ENCODE results near the gene DISC1.

DISC1 gene

DNA sequence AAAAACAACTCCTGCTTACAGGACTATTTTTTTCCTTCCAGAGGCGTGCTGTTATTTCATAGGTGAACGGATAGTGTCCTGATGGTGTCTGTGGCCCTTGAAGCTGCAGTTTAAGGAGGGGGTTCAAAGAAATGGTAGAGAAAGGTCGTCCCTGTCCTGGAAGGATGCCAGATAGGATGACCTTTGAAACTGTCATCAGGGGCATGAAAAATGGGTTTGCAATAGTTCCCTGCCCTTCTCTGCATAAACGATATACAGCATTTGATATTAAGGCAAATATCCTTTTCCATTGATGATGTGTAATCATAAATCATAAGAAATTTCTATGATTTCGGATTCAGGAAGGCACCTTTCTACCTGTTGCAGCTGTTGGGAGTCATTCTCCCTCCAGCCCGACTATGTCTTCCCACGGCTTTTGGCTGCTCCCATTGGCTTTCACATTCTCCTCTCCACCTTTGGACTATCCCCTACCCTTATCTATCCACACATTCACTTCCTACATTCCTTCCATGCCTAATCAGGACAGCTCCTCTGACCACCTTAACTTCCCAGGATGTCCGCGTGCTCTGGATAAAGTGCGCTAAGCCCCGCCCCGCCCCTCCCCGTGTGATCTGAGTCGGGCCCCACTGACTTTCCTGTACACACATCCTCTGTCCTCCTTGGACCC, 209.8 kb downstream of the DISC1 start:
- no peak for TF ChIP-seq POLR2A (IDR thresholded peaks at IDR 0.05; ENCODE audit: extremely low read depth, insufficient read length)
- TF ChIP-seq, protein P1, sequence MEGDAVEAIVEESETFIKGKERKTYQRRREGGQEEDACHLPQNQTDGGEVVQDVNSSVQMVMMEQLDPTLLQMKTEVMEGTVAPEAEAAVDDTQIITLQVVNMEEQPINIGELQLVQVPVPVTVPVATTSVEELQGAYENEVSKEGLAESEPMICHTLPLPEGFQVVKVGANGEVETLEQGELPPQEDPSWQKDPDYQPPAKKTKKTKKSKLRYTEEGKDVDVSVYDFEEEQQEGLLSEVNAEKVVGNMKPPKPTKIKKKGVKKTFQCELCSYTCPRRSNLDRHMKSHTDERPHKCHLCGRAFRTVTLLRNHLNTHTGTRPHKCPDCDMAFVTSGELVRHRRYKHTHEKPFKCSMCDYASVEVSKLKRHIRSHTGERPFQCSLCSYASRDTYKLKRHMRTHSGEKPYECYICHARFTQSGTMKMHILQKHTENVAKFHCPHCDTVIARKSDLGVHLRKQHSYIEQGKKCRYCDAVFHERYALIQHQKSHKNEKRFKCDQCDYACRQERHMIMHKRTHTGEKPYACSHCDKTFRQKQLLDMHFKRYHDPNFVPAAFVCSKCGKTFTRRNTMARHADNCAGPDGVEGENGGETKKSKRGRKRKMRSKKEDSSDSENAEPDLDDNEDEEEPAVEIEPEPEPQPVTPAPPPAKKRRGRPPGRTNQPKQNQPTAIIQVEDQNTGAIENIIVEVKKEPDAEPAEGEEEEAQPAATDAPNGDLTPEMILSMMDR (IDR thresholded peaks at IDR 0.05; ENCODE audit: low read depth, low read length) = no peak
- TF ChIP-seq MAX (IDR thresholded peaks at IDR 0.05; ENCODE audit: low read depth, low read length) = no peak
- no peak for TF ChIP-seq MYC (IDR thresholded peaks at IDR 0.05; ENCODE audit: low read depth, low read length)
- no peak for DNase-seq (ENCODE audit: low read depth)
- no peak overlapping the region for H3K4me3 ChIP-seq (ENCODE audit: low read depth, low read length)

- H3K4me3 ChIP-seq (ENCODE audit: low read depth, low read length) = no peak overlapping the region
- no peak for DNase-seq (ENCODE audit: low read depth)
- TF ChIP-seq MAX (IDR thresholded peaks at IDR 0.05; ENCODE audit: low read depth, low read length) (no peak), MYC (IDR thresholded peaks at IDR 0.05; ENCODE audit: low read depth, low read length) (no peak), POLR2A (IDR thresholded peaks at IDR 0.05; ENCODE audit: extremely low read depth, insufficient read length) (no peak)
- TF ChIP-seq, protein P1 (IDR thresholded peaks at IDR 0.05; ENCODE audit: low read depth, low read length) = no peak
Measured at GRCh38 chr1:231838521-231838920, 211.9 kb downstream of the DISC1 start.

DNA sequence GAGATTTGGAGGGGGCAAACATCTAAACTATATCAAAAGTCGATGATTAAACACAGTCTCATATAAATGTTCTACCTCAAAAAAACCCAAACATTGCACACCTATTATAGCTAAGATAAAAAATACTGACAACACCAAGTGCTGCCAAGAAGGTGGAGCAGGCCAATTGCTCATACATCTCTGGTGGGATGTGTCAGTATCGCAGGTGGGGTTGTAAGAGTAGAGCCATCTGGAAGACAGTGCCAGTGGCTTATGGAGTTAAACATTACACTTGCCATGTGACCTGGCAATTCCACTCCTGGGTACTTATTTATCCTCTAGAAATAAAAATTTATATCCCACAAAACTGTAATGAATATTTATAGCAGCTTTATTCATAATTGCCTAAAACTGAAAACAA, 213.4 kb downstream of the DISC1 start:
- no peak for DNase-seq (ENCODE audit: low read depth)
- H3K4me3 ChIP-seq (ENCODE audit: low read depth, low read length) = no peak overlapping the region
- TF ChIP-seq, protein P1 (IDR thresholded peaks at IDR 0.05; ENCODE audit: low read depth, low read length) = no peak
- TF ChIP-seq MYC (IDR thresholded peaks at IDR 0.05; ENCODE audit: low read depth, low read length) (no peak), POLR2A (IDR thresholded peaks at IDR 0.05; ENCODE audit: extremely low read depth, insufficient read length) (no peak), MAX (IDR thresholded peaks at IDR 0.05; ENCODE audit: low read depth, low read length) (no peak)

DNA sequence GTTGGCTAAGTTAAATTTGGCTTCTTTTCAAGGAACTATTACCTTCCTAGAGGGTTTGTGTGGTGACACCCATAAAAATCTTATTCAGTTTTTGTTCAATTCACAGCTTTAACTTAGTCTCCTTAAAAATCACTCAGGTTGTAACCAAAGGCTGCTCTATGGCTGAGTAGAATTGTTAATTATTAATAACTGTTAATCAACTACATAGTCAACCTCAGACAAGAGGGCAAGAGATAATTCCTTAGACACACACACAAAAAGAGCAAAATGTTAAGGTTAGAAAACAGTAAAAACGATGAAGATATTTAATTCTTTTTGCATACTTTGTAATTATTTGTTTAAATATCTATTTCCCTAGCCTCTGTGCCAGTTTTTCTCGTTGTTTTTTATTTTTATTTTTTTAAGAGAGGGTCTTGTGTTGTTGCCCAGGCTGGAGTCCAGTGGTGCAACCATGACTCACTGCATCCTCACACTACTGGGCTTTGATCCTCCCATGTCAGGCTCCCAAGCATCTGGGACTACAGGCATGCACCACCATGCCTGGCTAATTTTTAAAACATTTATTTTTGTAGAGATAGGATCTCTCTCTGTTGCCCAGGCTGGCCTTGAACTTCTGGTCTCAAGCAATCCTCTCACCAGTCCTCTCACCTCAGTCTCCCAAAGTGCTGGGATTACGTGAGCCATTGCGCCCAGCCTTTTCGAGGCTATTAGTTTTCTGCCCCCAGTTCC, 215.2 kb downstream of the DISC1 start:
- no peak for DNase-seq (ENCODE audit: low read depth)
- TF ChIP-seq MAX (IDR thresholded peaks at IDR 0.05; ENCODE audit: low read depth, low read length) (no peak), MYC (IDR thresholded peaks at IDR 0.05; ENCODE audit: low read depth, low read length) (no peak), POLR2A (IDR thresholded peaks at IDR 0.05; ENCODE audit: extremely low read depth, insufficient read length) (no peak)
- TF ChIP-seq, protein P1 (IDR thresholded peaks at IDR 0.05; ENCODE audit: low read depth, low read length) = no peak
- no peak overlapping the region for H3K4me3 ChIP-seq (ENCODE audit: low read depth, low read length)

DNA sequence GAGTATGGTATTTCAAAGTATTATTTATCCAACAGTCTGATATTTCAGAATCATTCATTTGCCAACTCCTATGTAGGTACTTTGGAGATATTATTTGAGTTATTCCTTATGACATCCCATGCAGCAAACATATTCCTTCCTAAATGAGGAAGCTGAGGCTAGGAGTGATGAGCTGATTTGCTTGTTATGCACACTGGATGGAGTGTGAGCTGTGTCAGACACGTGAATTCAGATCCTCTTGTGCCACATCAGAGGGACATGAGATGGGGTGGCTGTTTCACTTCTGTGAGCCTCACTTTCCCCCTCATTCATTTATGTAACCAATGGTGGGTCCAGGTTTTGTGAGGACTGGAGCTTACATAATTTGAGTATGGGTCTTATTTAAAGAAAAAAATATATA, 215.9 kb downstream of the DISC1 start:
- DNase-seq (ENCODE audit: low read depth) = no peak
- no peak overlapping the region for H3K4me3 ChIP-seq (ENCODE audit: low read depth, low read length)
- TF ChIP-seq MYC (IDR thresholded peaks at IDR 0.05; ENCODE audit: low read depth, low read length) (no peak), POLR2A (IDR thresholded peaks at IDR 0.05; ENCODE audit: extremely low read depth, insufficient read length) (no peak)
- TF ChIP-seq, protein P1 (IDR thresholded peaks at IDR 0.05; ENCODE audit: low read depth, low read length) = no peak

Data from NB4 (cell line).